ENCODE measurements around the gene DLX6.

DNA sequence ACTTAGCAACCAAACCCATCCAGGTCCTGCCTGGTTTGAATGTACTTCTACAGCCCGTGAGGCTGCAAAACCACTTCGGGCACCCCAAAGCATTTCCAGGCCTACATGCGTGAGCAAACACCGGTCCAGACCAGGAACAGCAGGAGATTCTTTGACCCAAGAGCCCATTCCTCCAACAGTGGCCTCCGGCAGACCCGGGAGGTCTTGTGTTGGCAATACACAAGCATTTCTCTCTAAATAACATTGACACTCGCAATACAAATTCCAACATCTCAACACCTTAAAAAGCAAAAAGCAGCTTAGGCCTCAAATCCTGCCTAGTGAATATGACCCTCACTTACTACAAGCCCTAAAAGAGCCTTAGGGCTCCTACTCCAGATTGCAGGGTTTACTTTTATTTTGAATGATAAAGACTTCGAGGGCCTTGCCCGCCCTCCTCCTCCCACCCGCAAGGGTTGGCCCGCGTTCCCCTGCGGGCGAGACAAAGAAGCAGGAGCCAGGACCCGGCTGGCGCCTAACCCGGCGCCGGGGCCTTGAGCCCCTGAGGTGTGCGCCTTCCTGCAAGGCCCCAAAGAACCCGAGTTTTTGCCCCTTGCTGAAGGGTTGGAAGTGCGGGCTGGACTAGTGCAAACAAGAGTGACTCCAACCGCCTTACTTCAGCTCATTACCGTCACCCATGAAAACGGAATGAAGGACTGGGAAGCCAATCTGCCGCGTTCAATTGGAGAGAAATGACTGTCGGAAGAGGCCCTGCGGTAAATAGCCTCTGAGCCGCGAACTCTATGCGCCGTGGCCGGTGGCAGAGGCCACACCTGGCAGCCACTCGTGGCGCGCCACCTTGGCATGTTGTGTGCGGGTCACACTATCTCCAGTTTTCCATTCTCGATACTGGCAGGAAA, 3.4 kb upstream of the DLX6 start:
- TF ChIP-seq, protein P1, sequence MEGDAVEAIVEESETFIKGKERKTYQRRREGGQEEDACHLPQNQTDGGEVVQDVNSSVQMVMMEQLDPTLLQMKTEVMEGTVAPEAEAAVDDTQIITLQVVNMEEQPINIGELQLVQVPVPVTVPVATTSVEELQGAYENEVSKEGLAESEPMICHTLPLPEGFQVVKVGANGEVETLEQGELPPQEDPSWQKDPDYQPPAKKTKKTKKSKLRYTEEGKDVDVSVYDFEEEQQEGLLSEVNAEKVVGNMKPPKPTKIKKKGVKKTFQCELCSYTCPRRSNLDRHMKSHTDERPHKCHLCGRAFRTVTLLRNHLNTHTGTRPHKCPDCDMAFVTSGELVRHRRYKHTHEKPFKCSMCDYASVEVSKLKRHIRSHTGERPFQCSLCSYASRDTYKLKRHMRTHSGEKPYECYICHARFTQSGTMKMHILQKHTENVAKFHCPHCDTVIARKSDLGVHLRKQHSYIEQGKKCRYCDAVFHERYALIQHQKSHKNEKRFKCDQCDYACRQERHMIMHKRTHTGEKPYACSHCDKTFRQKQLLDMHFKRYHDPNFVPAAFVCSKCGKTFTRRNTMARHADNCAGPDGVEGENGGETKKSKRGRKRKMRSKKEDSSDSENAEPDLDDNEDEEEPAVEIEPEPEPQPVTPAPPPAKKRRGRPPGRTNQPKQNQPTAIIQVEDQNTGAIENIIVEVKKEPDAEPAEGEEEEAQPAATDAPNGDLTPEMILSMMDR (IDR thresholded peaks at IDR 0.05): no peak
- TF ChIP-seq POLR2A (IDR thresholded peaks at IDR 0.05) (no peak), POLR2AphosphoS5 (IDR thresholded peaks at IDR 0.05) (no peak)

Data from transverse colon (tissue), 4 donors.